Peyer's patch (tissue), 4 donors: ENCODE results near the gene MYLK. TPM values are rescaled to one million over a fixed set of nuclear protein-coding genes. Genes with fewer than 3 reads are reported as not detected.
A peak's percentile ranks its signal among the peaks of the same experiment; 100 is the strongest.

Experiments
- DNase-seq, 3 donors: peaks; one replicate each; pipeline ENCODE4 v3.0.0-alpha.2; 2017 to 2019
- H3K27ac ChIP-seq, 4 donors: fragments of 200-600 bp; sonication (generic); one replicate each; pipeline ENCODE4 v1.5.1; 2016 to 2019
- H3K27me3 ChIP-seq, 2 donors: fragments of 200-600 bp; sonication (generic); one replicate each; pipeline ENCODE4 v1.5.1; 2019
- H3K36me3 ChIP-seq, 3 donors: fragments of 200-600 bp; sonication (generic); one replicate each; pipeline ENCODE4 v1.5.1; 2016 to 2019
- H3K4me1 ChIP-seq, 4 donors: fragments of 200-600 bp; sonication (generic); one replicate each; pipeline ENCODE4 v1.5.1; 2016 to 2019
- H3K4me3 ChIP-seq, 4 donors: fragments of 200-600 bp; sonication (generic); 1 replicate in 3 of 4; 2 replicates in 1 of 4; pipeline ENCODE4 v1.5.1; 2016 to 2019; ENCODE audit warnings: mild to moderate bottlenecking in 1 of 4
- H3K9me3 ChIP-seq, 4 donors: fragments of 200-600 bp; sonication (generic); one replicate each; pipeline ENCODE4 v1.5.1; 2016 to 2019; ENCODE audit warnings: mild to moderate bottlenecking in 1 of 4
- POLR2A ChIP-seq, 2 donors: fragments of 450-650 bp; IDR thresholded peaks; one replicate each; pipeline ENCODE4 v1.5.1; 2017; ENCODE audit warnings: antibody characterized with exemption in 2 of 2, mild to moderate bottlenecking in 2 of 2, moderate library complexity in 2 of 2
- total RNA-seq, 4 donors: library from RNA; depleted of rRNA; stranded (reverse); fragments of >200 nt; gene quantifications; one replicate each; pipeline ENCODE4 v1.1.0, GENCODE V29; 2016
- TF ChIP-seq, protein P1 (sequence below), 6 experiments: fragments of 450-650 bp in 4 of 6; fragments of 200-600 bp in 2 of 6; sonication (generic) in 1 of 6; IDR thresholded peaks; one replicate each; pipeline ENCODE4 v1.5.1; 2017 to 2019; ENCODE audit warnings: antibody characterized with exemption in 6 of 6, mild to moderate bottlenecking in 3 of 6, moderate library complexity in 1 of 6

MYLK gene
- total RNA-seq, 4 donors from 2014 or later, result 81.3 to 117 (median 94.1) TPM

DNA sequence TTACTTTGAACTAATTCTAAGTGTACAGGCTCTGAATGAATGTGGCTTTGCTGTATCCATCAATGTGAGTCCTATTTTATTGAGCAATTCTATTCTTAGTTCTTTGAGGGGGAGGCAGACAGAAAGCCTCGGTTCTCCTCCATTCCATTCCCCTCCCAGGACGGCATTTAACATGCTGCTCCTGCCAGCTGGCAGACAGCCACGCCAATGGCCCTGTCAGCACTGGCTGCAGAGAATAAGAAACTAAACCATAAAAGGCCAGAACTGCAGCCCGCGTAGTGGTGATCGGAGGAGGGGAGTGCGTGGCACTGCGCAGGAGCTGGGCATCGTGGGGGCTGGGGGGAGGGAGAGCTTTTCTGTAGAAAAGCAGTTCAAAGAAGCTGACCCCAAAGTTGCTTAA, 223.2 kb downstream of the MYLK start:
- H3K27ac ChIP-seq, result peak overlapping the region; percentile 32 to 83 (median 56)
- no peak overlapping the region for H3K4me3 ChIP-seq
- peak; percentile 36 to 87 (median 86) for DNase-seq
- no peak for TF ChIP-seq POLR2A (IDR thresholded peaks at IDR 0.05)
- TF ChIP-seq, protein P1, sequence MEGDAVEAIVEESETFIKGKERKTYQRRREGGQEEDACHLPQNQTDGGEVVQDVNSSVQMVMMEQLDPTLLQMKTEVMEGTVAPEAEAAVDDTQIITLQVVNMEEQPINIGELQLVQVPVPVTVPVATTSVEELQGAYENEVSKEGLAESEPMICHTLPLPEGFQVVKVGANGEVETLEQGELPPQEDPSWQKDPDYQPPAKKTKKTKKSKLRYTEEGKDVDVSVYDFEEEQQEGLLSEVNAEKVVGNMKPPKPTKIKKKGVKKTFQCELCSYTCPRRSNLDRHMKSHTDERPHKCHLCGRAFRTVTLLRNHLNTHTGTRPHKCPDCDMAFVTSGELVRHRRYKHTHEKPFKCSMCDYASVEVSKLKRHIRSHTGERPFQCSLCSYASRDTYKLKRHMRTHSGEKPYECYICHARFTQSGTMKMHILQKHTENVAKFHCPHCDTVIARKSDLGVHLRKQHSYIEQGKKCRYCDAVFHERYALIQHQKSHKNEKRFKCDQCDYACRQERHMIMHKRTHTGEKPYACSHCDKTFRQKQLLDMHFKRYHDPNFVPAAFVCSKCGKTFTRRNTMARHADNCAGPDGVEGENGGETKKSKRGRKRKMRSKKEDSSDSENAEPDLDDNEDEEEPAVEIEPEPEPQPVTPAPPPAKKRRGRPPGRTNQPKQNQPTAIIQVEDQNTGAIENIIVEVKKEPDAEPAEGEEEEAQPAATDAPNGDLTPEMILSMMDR (IDR thresholded peaks at IDR 0.05), result no peak
- H3K4me1 ChIP-seq, result peaks cover 0 to 52% (median 3%) of the 10 kb centered on the region in 4 donors
- H3K27me3 ChIP-seq, result no peaks in the 10 kb centered on the region
- H3K36me3 ChIP-seq, result peaks cover 0 to 18% (median 0%) of the 10 kb centered on the region in 3 donors
- H3K9me3 ChIP-seq, result no peaks in the 10 kb centered on the region

DNA sequence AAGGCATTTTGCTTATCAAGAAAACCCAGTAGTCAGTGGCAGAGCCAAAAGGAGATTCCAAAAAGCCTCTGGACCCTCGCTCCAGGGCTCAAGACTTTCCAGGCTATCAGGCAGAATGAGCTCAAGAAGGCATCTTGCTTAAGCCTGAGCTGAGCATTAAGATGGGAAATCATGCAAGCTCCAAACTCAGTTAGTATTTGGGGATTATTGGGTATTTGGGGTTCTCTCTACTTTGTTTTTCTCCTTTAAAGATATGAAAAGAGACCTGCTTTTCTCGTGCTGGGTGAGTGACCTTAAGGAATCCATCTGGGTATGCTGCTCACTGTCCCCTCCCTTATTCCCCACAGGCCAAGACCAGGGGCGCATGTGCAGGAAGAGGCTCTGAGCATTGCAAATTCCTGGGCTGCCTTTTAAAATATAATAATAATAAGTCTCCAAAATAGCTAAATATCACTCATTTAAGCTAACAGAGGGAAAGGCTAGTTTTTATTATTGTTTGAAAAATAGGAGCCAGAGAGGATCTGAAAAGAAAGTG, 223.9 kb downstream of the MYLK start:
- TF ChIP-seq, protein P1 (IDR thresholded peaks at IDR 0.05), result no peak
- TF ChIP-seq POLR2A (IDR thresholded peaks at IDR 0.05), result no peak
- no peak for DNase-seq
- Histone ChIP-seq H3K27me3 (no peaks in the 10 kb centered on the region), H3K4me3 (no peak overlapping the region), H3K27ac (peak overlapping the region in 2 of 4 donors; percentile 33 to 83), H3K36me3 (peaks cover 0 to 11% (median 0%) of the 10 kb centered on the region in 3 donors), H3K9me3 (no peaks in the 10 kb centered on the region), H3K4me1 (peaks cover 0 to 52% (median 3%) of the 10 kb centered on the region in 4 donors)

DNA sequence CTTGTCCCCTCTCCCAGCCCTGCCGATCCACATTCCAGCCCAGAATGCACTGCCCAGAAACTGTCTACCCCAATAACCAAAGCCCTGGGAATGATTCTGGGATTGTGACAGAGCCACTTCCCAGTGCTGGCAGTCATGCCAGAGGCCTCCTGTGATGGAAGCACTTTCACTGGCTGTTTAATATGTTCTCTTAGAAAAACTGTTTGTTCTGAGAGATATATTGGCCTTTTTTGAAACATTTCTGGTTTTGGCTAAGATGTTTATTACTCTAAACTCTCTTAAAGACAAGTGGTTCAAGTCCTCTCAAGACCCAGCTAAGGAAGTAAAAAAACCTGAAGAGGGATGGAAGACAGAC, 225.3 kb downstream of the MYLK start:
- peak in 1 of 3 donors; percentile 47 for DNase-seq
- H3K36me3 ChIP-seq, result peaks cover 0 to 6% (median 0%) of the 10 kb centered on the region in 3 donors
- no peaks in the 10 kb centered on the region for H3K9me3 ChIP-seq
- H3K27me3 ChIP-seq, result no peaks in the 10 kb centered on the region
- H3K27ac ChIP-seq, result peak overlapping the region in 3 of 4 donors; percentile 42 to 83 (median 78)
- H3K4me1 ChIP-seq, result peaks cover 0 to 58% (median 3%) of the 10 kb centered on the region in 4 donors
- TF ChIP-seq, protein P1 (IDR thresholded peaks at IDR 0.05), result no peak
- no peak overlapping the region for H3K4me3 ChIP-seq

- DNase-seq, result peak in 2 of 3 donors; percentile 23 to 66
Measured at GRCh38 chr3:123658118-123658851, 225.8 kb downstream of the MYLK start.

GRCh38 chr3:123657568-123657967, 226.6 kb downstream of the MYLK start:
- H3K4me3 ChIP-seq, result peak overlapping the region in 1 of 4 donors; percentile 10
- H3K27me3 ChIP-seq, result no peaks in the 10 kb centered on the region
- H3K9me3 ChIP-seq, result no peaks in the 10 kb centered on the region
- H3K36me3 ChIP-seq, result no peaks in the 10 kb centered on the region
- H3K4me1 ChIP-seq, result peaks cover 0 to 71% (median 5%) of the 10 kb centered on the region in 4 donors
- no peak for TF ChIP-seq POLR2A (IDR thresholded peaks at IDR 0.05)
- TF ChIP-seq, protein P1 (IDR thresholded peaks at IDR 0.05), result no peak
- H3K27ac ChIP-seq, result peak overlapping the region in 3 of 4 donors; percentile 54 to 83 (median 78)
- DNase-seq, result peak in 1 of 3 donors; percentile 54

More at GRCh38 chr3:123658118-123658851, 225.8 kb downstream of the MYLK start:
- TF ChIP-seq, protein P1 (IDR thresholded peaks at IDR 0.05), result no peak
- TF ChIP-seq POLR2A (IDR thresholded peaks at IDR 0.05), result no peak
- H3K27me3 ChIP-seq, result no peaks in the 10 kb centered on the region
- peaks cover 0 to under 1% (median 0%) of the 10 kb centered on the region in 3 donors for H3K36me3 ChIP-seq
- no peaks in the 10 kb centered on the region for H3K9me3 ChIP-seq
- peak overlapping the region; percentile 42 to 83 (median 66) for H3K27ac ChIP-seq
- peaks cover 0 to 64% (median 4%) of the 10 kb centered on the region in 4 donors for H3K4me1 ChIP-seq
- H3K4me3 ChIP-seq, result no peak overlapping the region
